Thoracic aorta (tissue), 2 donors: ENCODE results near the gene CASS4. TPM values are rescaled to one million over a fixed set of nuclear protein-coding genes. Genes with fewer than 3 reads are reported as not detected.

ENCODE experiments used
- ATAC-seq: fragments of 150-250 bp; one replicate; pipeline ENCODE4 v1.8.0; 2017; ENCODE audit warnings: low read depth; ENCODE audit not compliant: insufficient number of reproducible peaks, low FRiP score
- DNase-seq: peaks from one replicate; pipeline ENCODE4 v3.0.0-alpha.2; 2020; ENCODE audit warnings: low spot score
- H3K27ac ChIP-seq, 2 donors: fragments of 200-600 bp; sonication (generic); 1 replicate in 1 of 2; 2 replicates in 1 of 2; pipeline ENCODE4 v1.5.1; 2016; ENCODE audit warnings: mild to moderate bottlenecking in 2 of 2, moderate library complexity in 2 of 2
- H3K27me3 ChIP-seq: fragments of 200-600 bp; sonication (generic); replicated peaks from 2 replicates; pipeline ENCODE4 v1.6.0; 2016; ENCODE audit warnings: mild to moderate bottlenecking; ENCODE audit not compliant: insufficient read depth
- H3K36me3 ChIP-seq: fragments of 200-600 bp; sonication (generic); one replicate; pipeline ENCODE4 v1.5.1; 2016
- H3K4me1 ChIP-seq, 2 donors: fragments of 200-600 bp; sonication (generic); 1 replicate in 1 of 2; 2 replicates in 1 of 2; pipeline versions ENCODE4 v1.5.1 to v1.6.0; 2016; ENCODE audit warnings: low read depth in 2 of 2, mild to moderate bottlenecking in 1 of 2; ENCODE audit not compliant: control insufficient read depth in 1 of 2
- H3K4me3 ChIP-seq: fragments of 200-600 bp; sonication (generic); 2 replicates; pipeline ENCODE4 v1.5.1; 2016; ENCODE audit warnings: mild to moderate bottlenecking
- H3K9me3 ChIP-seq: fragments of 200-600 bp; sonication (generic); 2 replicates; pipeline ENCODE4 v1.5.1; 2016
- CTCF ChIP-seq: fragments of 200-600 bp; sonication (generic); IDR thresholded peaks from one replicate; pipeline ENCODE4 v1.5.1; 2019; ENCODE audit warnings: antibody characterized with exemption
- total RNA-seq, 2 donors: library from RNA; depleted of rRNA; stranded (reverse); fragments of >200 nt; gene quantifications; one replicate each; pipeline versions ENCODE4 v1.1.0 to v1.2.3, GENCODE V29; 2016

Gene CASS4
- total RNA-seq, 2 donors from 2014 or later: 3.0 to 3.1 TPM

- ATAC-seq (peak; percentile 83), DNase-seq (peak; percentile 71)
- Histone ChIP-seq H3K36me3 (peaks cover 2% of the 10 kb centered on the region), H3K9me3 (no peaks in the 10 kb centered on the region), H3K27me3 (no peaks in the 10 kb centered on the region), H3K4me3 (peak within 1 kb of the TSS; percentile 92), H3K4me1 (peaks cover 10 to 18% of the 10 kb centered on the region in 2 donors), H3K27ac (peak within 1 kb of the TSS; percentile 80)
- no peak for TF ChIP-seq CTCF
These were observed 56.4 kb downstream of the CASS4 start, which contains the start of gene RTF2 for GRCh38 chr20:56468316-56469076. Gene RTF2 (plus strand): TSS chr20:56468627. CDS start chr20:56468698, 71 bp downstream.

- H3K9me3 ChIP-seq: no peaks in the 10 kb centered on the region
- H3K36me3 ChIP-seq: peaks cover 7% of the 10 kb centered on the region
- H3K27me3 ChIP-seq: no peaks in the 10 kb centered on the region
- ATAC-seq (no peak), DNase-seq (no peak)
- H3K4me1 ChIP-seq: peaks cover 10 to 18% of the 10 kb centered on the region in 2 donors
- peak overlapping the region; percentile 92 for H3K4me3 ChIP-seq
- TF ChIP-seq CTCF: no peak
- H3K27ac ChIP-seq: peak overlapping the region; percentile 80
These were observed 57.0 kb downstream of the CASS4 start for GRCh38 chr20:56469077-56469449.

GRCh38 chr20:56483970-56484369, 71.9 kb downstream of the CASS4 start:
- no peaks in the 10 kb centered on the region for H3K27me3 ChIP-seq
- no peak for DNase-seq
- H3K4me3 ChIP-seq: no peak overlapping the region
- no peaks in the 10 kb centered on the region for H3K9me3 ChIP-seq
- no peak for ATAC-seq
- H3K4me1 ChIP-seq: no peaks in the 10 kb centered on the region
- no peak for TF ChIP-seq CTCF
- peaks cover 39% of the 10 kb centered on the region for H3K36me3 ChIP-seq
- H3K27ac ChIP-seq: no peak overlapping the region

- no peak for TF ChIP-seq CTCF
- peaks cover 19% of the 10 kb centered on the region for H3K36me3 ChIP-seq
- no peaks in the 10 kb centered on the region for H3K4me1 ChIP-seq
- ATAC-seq: no peak
- no peaks in the 10 kb centered on the region for H3K27me3 ChIP-seq
- no peaks in the 10 kb centered on the region for H3K9me3 ChIP-seq
- no peak overlapping the region for H3K4me3 ChIP-seq
- DNase-seq: no peak
- no peak overlapping the region for H3K27ac ChIP-seq
These were observed 75.2 kb downstream of the CASS4 start for GRCh38 chr20:56487216-56487615.

GRCh38 chr20:56488566-56488965, 76.5 kb downstream of the CASS4 start:
- no peak overlapping the region for H3K4me3 ChIP-seq
- H3K4me1 ChIP-seq: no peaks in the 10 kb centered on the region
- no peak for ATAC-seq
- TF ChIP-seq CTCF: no peak
- no peaks in the 10 kb centered on the region for H3K9me3 ChIP-seq
- no peaks in the 10 kb centered on the region for H3K27me3 ChIP-seq
- peaks cover 18% of the 10 kb centered on the region for H3K36me3 ChIP-seq
- DNase-seq: no peak
- no peak overlapping the region for H3K27ac ChIP-seq
